Heart left ventricle (tissue), 13 donors: ENCODE measurements around the gene ZNF362.

Experiments used
- CTCF ChIP-seq, 12 donors: fragments of 200-600 bp; sonication (generic) in 4 of 12; IDR thresholded peaks; one replicate each; pipeline versions ENCODE4 v1.5.0 to v1.8.0; 2018 to 2022; ENCODE audit warnings: antibody characterized with exemption in 12 of 12, mild to moderate bottlenecking in 5 of 12
- POLR2A ChIP-seq, 2 donors: fragments of 450-650 bp; IDR thresholded peaks; one replicate each; pipeline ENCODE4 v1.6.1; 2017; ENCODE audit warnings: antibody characterized with exemption in 2 of 2, mild to moderate bottlenecking in 2 of 2, moderate library complexity in 2 of 2
- donor health status: ischemic (EF 13 %, LVEDD 7.1; RV severe dilation, severe dysfunction).
- donor health status: DM: no; HTN: yes; CAD: no.
- donor health status: DM: no; HTN: no; CAD: no.
- donor health status: ischemic (EF 25% LVEDD 6.9; RV normal size, moderate dysfunction).
- donor health status: ischemic (EF 25% LVEDD 5.7; RV mildly dilated, moderate dysfunction).
- donor health status: ischemic (EF 35%, LVEDD 5.7; RV mildly dilated, moderate dysfunction).
- donor health status: nonischemic (EF 11% LVEDD 7.7; RV severe dilation, severe dysfunction).
- donor health status: DM: yes; HTN: yes; CAD: no.
- donor health status: PGD.
- donor health status: ischemic (EF 29% LVEDD 5.4; RV normal size, mild dysfunction).
- donor health status: nonischemic (EF 23%, LVEDD 6.1; RV moderate dilation, normal function).

- TF ChIP-seq CTCF (IDR thresholded peaks at IDR 0.05) (no peak), POLR2A (IDR thresholded peaks at IDR 0.05) (no peak)
Measured at GRCh38 chr1:33311706-33312412, 55.6 kb downstream of the ZNF362 start.
